ENCODE results near the gene PSME3.

GRCh38 chr17:42795061-42795460, 38.1 kb upstream of the PSME3 start:
- no peak for TF ChIP-seq TCF7L2 (IDR thresholded peaks at IDR 0.05; ENCODE audit: low read depth, low read length)
- TF ChIP-seq NR1H2 (CRISPR knock-in tag; IDR thresholded peaks at IDR 0.05): no peak
- TF ChIP-seq, protein P1, sequence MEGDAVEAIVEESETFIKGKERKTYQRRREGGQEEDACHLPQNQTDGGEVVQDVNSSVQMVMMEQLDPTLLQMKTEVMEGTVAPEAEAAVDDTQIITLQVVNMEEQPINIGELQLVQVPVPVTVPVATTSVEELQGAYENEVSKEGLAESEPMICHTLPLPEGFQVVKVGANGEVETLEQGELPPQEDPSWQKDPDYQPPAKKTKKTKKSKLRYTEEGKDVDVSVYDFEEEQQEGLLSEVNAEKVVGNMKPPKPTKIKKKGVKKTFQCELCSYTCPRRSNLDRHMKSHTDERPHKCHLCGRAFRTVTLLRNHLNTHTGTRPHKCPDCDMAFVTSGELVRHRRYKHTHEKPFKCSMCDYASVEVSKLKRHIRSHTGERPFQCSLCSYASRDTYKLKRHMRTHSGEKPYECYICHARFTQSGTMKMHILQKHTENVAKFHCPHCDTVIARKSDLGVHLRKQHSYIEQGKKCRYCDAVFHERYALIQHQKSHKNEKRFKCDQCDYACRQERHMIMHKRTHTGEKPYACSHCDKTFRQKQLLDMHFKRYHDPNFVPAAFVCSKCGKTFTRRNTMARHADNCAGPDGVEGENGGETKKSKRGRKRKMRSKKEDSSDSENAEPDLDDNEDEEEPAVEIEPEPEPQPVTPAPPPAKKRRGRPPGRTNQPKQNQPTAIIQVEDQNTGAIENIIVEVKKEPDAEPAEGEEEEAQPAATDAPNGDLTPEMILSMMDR (IDR thresholded peaks at IDR 0.05 in 2 of 3, conservative IDR thresholded peaks at IDR 0.05 in 1 of 3; ENCODE audit: insufficient read depth in 2 of 3, low read depth in 1 of 3, low read length in 3 of 3): no peak
- no peak for TF ChIP-seq SIN3A (IDR thresholded peaks at IDR 0.05; ENCODE audit: borderline replicate concordance in 2 of 2, control insufficient read depth in 1 of 2, low read depth in 2 of 2, low read length in 2 of 2)
- no peak for TF ChIP-seq KLF16 (IDR thresholded peaks at IDR 0.05)
- TF ChIP-seq JUND (IDR thresholded peaks at IDR 0.05; ENCODE audit: borderline replicate concordance, low read depth, low read length): no peak
- TF ChIP-seq JUND (tag; IDR thresholded peaks at IDR 0.05; ENCODE audit: borderline replicate concordance, low read depth, low read length): no peak
- TF ChIP-seq, protein P2, sequence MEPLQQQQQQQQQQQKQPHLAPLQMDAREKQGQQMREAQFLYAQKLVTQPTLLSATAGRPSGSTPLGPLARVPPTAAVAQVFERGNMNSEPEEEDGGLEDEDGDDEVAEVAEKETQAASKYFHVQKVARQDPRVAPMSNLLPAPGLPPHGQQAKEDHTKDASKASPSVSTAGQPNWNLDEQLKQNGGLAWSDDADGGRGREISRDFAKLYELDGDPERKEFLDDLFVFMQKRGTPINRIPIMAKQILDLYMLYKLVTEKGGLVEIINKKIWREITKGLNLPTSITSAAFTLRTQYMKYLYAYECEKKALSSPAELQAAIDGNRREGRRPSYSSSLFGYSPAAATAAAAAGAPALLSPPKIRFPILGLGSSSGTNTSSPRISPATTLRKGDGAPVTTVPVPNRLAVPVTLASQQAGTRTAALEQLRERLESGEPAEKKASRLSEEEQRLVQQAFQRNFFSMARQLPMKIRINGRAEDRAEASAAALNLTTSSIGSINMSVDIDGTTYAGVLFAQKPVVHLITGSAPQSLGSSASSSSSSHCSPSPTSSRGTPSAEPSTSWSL (CRISPR knock-in tag; IDR thresholded peaks at IDR 0.05; ENCODE audit: borderline replicate concordance): no peak
- TF ChIP-seq RBFOX2 (IDR thresholded peaks at IDR 0.05; ENCODE audit: low read depth, low read length): no peak
- no peak for TF ChIP-seq RAD21 (CRISPR knock-in tag; conservative IDR thresholded peaks at IDR 0.05 in 1 of 2, IDR thresholded peaks at IDR 0.05 in 1 of 2)
- no peak for TF ChIP-seq ZNF324 (CRISPR knock-in tag; IDR thresholded peaks at IDR 0.05)
- TF ChIP-seq GTF2F1 (IDR thresholded peaks at IDR 0.05; ENCODE audit: low read depth, low read length): no peak
- TF ChIP-seq, protein P3, sequence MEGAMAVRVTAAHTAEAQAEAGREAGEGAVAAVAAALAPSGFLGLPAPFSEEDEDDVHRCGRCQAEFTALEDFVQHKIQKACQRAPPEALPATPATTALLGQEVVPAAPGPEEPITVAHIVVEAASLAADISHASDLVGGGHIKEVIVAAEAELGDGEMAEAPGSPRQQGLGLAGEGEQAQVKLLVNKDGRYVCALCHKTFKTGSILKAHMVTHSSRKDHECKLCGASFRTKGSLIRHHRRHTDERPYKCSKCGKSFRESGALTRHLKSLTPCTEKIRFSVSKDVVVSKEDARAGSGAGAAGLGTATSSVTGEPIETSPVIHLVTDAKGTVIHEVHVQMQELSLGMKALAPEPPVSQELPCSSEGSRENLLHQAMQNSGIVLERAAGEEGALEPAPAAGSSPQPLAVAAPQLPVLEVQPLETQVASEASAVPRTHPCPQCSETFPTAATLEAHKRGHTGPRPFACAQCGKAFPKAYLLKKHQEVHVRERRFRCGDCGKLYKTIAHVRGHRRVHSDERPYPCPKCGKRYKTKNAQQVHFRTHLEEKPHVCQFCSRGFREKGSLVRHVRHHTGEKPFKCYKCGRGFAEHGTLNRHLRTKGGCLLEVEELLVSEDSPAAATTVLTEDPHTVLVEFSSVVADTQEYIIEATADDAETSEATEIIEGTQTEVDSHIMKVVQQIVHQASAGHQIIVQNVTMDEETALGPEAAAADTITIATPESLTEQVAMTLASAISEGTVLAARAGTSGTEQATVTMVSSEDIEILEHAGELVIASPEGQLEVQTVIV (CRISPR knock-in tag; IDR thresholded peaks at IDR 0.05; ENCODE audit: borderline replicate concordance): no peak
- TF ChIP-seq TEAD4 (IDR thresholded peaks at IDR 0.05; ENCODE audit: low read length): no peak
- no peak for TF ChIP-seq TEAD4 (CRISPR knock-in tag; IDR thresholded peaks at IDR 0.05; ENCODE audit: borderline replicate concordance)
- TF ChIP-seq USF1 (CRISPR knock-in tag; IDR thresholded peaks at IDR 0.05): no peak

Data from K562 (cell line).